ENCODE data around the gene SLC35F1.
A peak's percentile ranks its signal among the peaks of the same experiment; 100 is the strongest.
"Not testable (repeated sequence)": the region's sequence is repeated elsewhere in the genome, so short reads cannot be mapped to it uniquely, and the experiment has no call there.

Gene SLC35F1

GRCh38 chr6:117906958-117907600 lies at the start of gene SLC35F1:
TSS of gene SLC35F1 (plus strand) at chr6:117907264.
- peak; percentile 68 for DNase-seq

- DNase-seq: not testable (repeated sequence)
Measured at GRCh38 chr6:117858601-117859000, 48.5 kb upstream of the SLC35F1 start.

GRCh38 chr6:117861545-117861944 lies 45.5 kb upstream of the SLC35F1 start:
- no peak for DNase-seq

- no peak for DNase-seq
Measured at GRCh38 chr6:117866561-117866960, 40.5 kb upstream of the SLC35F1 start.

GRCh38 chr6:117870486-117871242 lies 36.4 kb upstream of the SLC35F1 start:
- no peak for DNase-seq

- no peak for DNase-seq
Measured at GRCh38 chr6:117880824-117881223, 26.2 kb upstream of the SLC35F1 start.

- DNase-seq: no peak
Measured at GRCh38 chr6:117890172-117890571, 16.9 kb upstream of the SLC35F1 start.

- no peak for DNase-seq
Measured at GRCh38 chr6:117906507-117906957, 532 bp upstream of the SLC35F1 start.

GRCh38 chr6:117907601-117908245 lies 659 bp downstream of the SLC35F1 start:
- DNase-seq: no peak

GRCh38 chr6:117908246-117909068 lies 1.4 kb downstream of the SLC35F1 start:
- no peak for DNase-seq

GRCh38 chr6:117909638-117910037 lies 2.6 kb downstream of the SLC35F1 start:
- DNase-seq: no peak

- no peak for DNase-seq
Measured at GRCh38 chr6:117910549-117910948, 3.5 kb downstream of the SLC35F1 start.

- no peak for DNase-seq
Measured at GRCh38 chr6:117911150-117911549, 4.1 kb downstream of the SLC35F1 start.

GRCh38 chr6:117911660-117912059 lies 4.6 kb downstream of the SLC35F1 start:
- DNase-seq: no peak

- no peak for DNase-seq
Measured at GRCh38 chr6:117915846-117916245, 8.8 kb downstream of the SLC35F1 start.

- DNase-seq: no peak
Measured at GRCh38 chr6:117916483-117916882, 9.4 kb downstream of the SLC35F1 start.

GRCh38 chr6:117917176-117917575 lies 10.1 kb downstream of the SLC35F1 start:
- no peak for DNase-seq

GRCh38 chr6:117918454-117918853 lies 11.4 kb downstream of the SLC35F1 start:
- DNase-seq: no peak

GRCh38 chr6:117919275-117919674 lies 12.2 kb downstream of the SLC35F1 start:
- no peak for DNase-seq

- DNase-seq: no peak
Measured at GRCh38 chr6:117919775-117920729, 13.0 kb downstream of the SLC35F1 start.

GRCh38 chr6:117924690-117925089 lies 17.6 kb downstream of the SLC35F1 start:
- DNase-seq: no peak

GRCh38 chr6:117927866-117928265 lies 20.8 kb downstream of the SLC35F1 start:
- no peak for DNase-seq
